ENCODE results near the gene RPL39L. TPM values are rescaled to one million over a fixed set of nuclear protein-coding genes. Genes with fewer than 3 reads are reported as not detected.

The RPL39L gene
- total and polyA plus RNA-seq, 2 of the 13 experiments (the other 11 are each of a cell fraction or from before 2014, with no cell fraction given): not detected

GRCh38 chr3:187080799-187081450 lies 58.4 kb downstream of the RPL39L start (continued):
- TF ChIP-seq CHD2 (IDR thresholded peaks at IDR 0.05; ENCODE audit: low read depth, low read length) (no peak), SALL1 (CRISPR knock-in tag; IDR thresholded peaks at IDR 0.05) (peak; percentile 49; the same call in 1 of the 2 replicates), ZNF562 (CRISPR knock-in tag; IDR thresholded peaks at IDR 0.05; ENCODE audit: borderline replicate concordance) (no peak), SP2 (CRISPR knock-in tag; IDR thresholded peaks at IDR 0.05) (no peak), ZNF496 (CRISPR knock-in tag; IDR thresholded peaks at IDR 0.05; ENCODE audit: insufficient replicate concordance) (no peak), ZBTB44 (CRISPR knock-in tag; IDR thresholded peaks at IDR 0.05) (no peak), ZNF407 (CRISPR knock-in tag; IDR thresholded peaks at IDR 0.05; ENCODE audit: not compliant biosample characterization) (no peak), JUNB (CRISPR knock-in tag; IDR thresholded peaks at IDR 0.05; ENCODE audit: borderline replicate concordance) (no peak), POLR2A (IDR thresholded peaks at IDR 0.05; ENCODE audit: insufficient read depth in 1 of 2, low read depth in 2 of 2, low read length in 2 of 2) (no peak), TOPORS (CRISPR knock-in tag; IDR thresholded peaks at IDR 0.05) (no peak), TEF (CRISPR knock-in tag; IDR thresholded peaks at IDR 0.05) (no peak), AHR (CRISPR knock-in tag; IDR thresholded peaks at IDR 0.05) (no peak), RERE (CRISPR knock-in tag; IDR thresholded peaks at IDR 0.05; ENCODE audit: low read depth) (no peak)

All from HepG2 (cell line).